NCI-H1694 (cell line): ENCODE data around the gene AKT2.

Experiments
- DNase-seq: peaks from one replicate; lab custom pipeline; 2025; lab: John Stamatoyannopoulos, UW

AKT2 gene

DNA sequence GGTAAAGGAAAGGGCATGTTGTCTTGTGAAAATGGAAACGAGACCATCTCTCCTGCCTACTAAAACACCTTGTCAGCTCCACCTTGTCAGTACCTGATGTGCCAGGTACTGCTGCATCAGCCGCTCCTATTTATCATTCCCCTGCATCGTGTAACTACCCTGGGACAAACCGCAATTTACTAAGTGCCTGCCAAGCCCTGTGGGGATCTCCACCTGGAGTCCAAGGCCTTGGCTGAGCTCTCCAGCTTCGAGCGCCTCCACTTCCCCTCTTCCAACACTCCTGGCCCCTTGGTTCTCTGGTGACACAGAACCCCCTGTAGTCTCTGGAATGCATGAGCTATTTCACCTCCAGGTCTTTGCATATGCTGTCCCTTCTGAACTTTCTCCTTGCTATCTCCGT lies 32.8 kb downstream of the AKT2 start:
- no peak for DNase-seq

DNA sequence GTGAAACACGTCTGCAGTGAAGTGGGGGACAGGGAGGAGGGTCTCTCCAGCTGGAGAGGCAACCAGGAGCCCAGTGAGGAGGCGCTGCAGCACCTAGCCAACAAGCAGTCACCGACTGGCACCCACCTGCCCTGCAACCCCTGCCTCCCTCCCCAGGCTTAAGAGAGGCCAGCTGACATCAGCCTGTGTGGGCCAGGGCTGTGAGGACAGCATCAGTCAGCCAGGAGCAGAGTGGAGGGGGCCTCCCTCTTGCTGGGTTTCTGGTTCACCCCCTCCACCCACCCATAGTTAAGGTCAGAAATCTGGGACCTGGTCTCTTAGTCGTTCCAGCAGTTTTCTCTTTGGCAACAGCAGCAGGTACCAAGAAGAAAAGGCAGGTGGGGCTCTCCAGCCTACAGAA lies 33.2 kb downstream of the AKT2 start:
- DNase-seq: no peak

DNA sequence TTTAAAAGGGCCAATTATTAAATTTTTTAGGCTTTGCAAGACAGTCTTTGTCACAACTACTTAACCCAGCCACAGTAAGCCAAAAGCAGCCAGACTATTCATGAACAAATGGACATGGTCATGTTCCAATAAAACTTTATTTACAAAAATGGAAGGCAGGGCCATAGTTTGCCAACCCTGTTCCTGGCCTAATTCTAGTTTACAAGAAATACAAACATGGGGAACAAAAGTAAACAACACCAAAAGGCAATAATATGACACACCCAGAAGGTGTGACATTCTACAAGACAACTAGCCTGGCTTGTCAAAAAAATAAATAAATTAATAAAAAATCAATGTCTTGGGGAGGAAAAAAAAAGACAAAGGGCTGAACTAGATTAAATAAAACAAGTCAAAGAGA lies 33.9 kb downstream of the AKT2 start:
- no peak for DNase-seq

DNA sequence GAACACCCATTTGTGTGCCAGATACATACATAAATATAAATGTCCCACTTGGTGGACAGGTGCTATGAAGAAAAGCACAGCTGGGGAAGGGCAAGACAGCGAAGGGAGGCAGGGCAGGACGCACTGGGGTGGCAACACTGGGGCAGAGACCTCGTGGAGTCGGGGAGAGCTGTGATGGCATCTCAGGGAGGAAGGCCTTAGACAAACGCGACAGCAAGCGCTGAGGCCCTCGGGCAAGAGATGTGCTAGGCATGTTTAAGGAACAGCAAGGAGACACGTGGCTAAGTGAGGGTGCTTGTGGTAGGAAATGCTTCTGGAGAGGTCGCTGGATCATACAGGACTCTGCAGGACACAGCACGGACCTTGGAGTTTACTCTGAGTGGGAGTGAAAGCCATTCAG lies 35.4 kb downstream of the AKT2 start:
- DNase-seq: no peak

DNA sequence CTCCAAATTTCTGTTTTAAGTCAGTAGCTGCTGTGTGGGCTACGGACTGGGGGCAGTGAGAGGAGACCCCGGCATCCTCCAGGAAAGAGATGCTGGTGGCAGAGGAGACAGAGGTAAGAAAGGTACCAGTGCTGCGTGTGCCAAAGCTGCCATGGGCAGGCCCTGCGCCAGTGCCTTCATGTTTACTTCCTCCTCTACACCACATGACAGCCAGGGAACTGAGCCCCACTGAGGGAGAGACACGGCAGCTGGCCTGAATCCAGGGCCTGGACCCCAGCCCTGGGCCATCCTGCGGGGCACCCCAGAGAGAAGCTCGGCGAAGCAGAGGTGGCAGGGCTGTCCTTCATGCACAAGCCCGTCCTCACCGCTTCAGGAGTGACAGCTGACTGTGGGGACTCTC lies 35.9 kb downstream of the AKT2 start:
- no peak for DNase-seq

DNA sequence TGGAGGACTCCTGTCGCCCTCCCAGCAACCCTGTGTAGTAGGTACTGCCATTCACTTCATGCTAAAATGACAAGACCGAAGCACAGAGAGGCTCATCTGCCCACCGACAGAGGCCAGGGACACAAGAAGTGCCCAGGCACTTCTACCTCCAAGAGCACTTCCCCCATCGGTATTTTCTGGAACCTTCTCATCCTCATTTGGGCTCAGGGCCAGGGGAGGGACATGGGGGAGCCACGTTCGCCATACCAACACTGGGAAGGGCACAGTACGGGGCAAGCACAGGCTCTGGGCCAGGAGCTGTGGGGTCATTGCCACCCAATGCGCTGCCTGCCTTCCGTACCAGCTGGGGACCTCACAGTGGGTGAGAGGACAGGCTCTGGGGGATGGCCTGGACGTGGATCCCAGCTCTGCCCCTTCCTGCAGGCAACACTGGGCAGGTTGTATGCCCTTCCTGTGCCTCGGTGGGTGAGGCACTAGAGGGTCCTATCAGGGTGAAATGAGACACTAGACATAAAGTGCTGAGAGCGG lies 37.3 kb downstream of the AKT2 start:
- DNase-seq: no peak

DNA sequence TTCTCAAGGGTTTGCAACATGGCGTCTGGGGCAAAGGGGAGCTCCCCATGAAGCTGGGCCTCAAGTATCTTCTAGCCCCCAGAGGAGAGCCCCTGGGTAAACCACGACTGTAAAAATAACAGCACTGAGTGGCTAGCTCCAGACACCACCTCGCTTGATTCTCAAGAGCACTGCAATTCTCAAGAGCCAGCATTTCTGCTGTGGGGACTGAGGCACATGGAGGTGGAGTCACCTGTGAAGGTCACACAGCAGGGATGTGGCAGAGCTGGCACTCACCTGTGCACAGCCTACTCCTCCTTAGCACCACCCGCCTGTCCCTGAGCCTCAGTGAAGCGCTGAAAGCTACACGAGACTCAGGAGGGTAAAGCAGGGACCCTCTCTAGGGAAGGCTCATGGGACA lies 38.0 kb downstream of the AKT2 start:
- no peak for DNase-seq

DNA sequence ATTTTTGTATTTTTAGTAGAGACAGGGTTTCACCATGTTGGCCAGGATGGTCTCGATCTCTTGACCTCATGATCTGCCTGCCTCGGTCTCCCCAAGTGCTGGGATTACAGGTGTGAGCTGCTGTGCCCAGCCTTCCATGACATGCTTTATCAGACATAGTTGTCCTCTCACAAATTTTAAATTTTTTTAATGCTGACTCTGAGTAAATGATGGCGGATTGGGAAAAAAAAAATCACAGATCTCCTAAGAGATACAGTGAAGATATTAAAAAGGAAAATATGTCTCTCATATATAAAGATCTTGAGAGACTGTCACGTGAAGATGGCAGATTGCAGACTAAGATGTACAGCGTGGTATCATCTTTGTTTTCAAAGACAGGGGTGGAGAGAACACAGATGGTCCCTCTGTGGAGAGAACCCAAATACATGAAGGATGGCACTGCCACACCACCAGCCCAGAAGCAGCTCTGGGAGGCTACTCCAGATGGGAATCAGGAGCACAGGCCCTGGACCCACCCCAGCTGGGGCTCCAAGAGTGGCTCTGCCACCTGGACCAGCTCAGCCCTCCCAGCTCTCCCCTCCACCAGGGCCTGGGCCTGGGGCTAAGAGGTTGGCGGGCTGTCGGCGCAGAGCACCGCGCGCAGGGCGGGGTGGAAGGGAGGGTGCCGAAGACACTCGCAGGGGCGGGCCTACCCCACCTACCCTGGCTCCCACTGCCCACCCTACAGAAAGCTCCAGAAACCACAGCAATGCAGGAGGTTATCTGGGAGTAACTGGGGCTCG lies 38.7 kb downstream of the AKT2 start:
- DNase-seq: no peak

DNA sequence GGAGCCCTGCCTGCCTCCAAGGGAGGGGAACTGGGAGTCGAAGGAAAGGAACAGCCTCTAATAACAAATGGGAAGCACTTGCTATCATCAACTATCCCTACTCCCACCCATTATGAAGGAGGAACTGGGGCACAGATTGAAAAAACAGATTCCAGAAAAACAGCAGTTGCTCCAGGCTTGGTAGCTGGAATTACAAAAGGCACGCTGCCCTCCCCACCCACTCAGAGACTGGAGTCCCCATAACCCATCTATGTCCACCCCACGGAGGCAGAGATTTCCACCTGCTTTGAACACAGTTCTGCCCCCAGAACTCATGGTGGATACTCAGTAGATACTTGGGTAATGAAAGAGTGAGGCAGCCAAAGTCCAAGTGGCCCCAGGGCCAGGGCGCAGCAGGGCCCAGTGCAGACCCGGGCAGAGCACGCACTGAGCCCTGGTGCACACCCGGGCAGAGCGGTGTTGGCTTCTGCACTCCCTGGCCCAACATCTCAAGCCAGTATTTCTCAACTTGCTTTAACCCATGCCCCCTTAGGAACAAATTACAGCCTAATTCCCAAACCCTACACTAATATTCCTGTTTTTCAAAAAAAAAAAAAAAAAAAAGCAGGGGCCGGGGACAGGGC lies 39.5 kb downstream of the AKT2 start:
- no peak for DNase-seq

DNA sequence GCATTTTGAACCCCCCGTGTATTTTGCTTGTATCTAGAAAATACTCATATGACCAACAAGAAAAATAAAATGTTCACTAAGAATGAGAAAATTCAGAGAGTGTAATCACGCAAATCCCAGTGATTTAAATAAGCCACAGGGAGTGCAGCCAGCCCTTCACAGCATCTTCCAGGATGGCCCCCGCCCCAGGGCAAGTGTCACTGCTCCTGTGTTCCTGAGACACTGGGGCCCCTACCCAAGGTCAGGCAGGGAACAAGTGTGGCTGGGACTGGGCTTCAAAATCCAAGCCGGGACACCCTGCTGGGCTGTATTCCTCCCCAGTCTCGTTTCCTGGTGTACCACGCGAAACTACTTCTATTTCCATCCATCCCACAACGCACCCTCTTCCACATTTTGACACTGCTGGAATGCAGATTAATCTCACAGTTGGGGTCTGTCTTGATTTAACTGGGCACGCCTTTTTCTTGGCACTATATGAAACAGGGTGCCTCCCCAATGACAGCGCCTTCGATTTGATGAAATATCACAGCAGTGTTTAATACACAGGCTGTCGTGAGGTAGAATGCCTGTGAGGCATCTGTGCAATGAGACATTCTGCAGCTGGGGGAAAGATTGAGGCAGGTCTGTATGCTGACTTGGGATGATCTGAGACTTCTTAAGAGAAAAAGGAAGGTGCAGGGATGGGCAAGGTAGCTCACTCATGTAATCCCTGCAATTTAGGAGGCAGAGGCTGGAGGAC lies 40.4 kb downstream of the AKT2 start:
- no peak for DNase-seq

DNA sequence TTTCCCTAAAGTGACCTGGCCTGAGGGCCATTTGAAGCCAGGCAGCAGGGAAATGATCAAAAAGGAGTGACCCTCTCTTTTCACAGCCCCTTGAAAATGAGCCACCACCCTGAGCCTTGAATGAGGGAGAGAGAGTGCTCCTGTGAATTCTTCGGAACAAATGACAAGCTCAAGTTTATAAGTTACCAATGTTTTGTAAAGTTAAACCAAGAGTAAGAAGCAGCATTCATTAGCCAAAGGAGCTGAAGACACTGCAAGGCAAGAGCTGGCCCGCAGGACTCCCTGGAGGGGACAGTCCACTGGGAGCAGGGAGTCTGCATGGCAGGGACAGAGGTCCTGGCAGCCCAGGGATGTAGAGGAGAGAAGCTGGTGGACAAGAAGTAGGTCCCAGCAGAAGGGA lies 42.0 kb downstream of the AKT2 start:
- no peak for DNase-seq

DNA sequence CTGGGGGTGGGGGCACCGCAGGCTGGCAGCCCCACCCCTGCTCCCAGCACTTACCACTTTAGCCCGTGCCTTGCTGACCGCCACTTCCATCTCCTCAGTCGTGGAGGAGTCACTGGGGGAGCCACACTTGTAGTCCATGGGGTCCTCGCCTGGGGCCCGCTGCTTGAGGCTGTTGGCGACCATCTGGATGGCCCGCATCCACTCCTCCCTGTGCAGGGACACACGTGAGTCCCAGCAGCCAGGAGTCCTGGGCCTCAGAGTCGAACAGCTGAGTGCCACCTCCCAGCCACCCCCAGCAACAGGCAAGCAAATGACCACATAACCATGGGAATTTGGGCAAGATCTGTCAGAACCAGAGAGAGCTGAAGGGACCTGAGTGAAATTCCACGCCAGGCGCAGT lies 42.7 kb downstream of the AKT2 start:
- DNase-seq: no peak

DNA sequence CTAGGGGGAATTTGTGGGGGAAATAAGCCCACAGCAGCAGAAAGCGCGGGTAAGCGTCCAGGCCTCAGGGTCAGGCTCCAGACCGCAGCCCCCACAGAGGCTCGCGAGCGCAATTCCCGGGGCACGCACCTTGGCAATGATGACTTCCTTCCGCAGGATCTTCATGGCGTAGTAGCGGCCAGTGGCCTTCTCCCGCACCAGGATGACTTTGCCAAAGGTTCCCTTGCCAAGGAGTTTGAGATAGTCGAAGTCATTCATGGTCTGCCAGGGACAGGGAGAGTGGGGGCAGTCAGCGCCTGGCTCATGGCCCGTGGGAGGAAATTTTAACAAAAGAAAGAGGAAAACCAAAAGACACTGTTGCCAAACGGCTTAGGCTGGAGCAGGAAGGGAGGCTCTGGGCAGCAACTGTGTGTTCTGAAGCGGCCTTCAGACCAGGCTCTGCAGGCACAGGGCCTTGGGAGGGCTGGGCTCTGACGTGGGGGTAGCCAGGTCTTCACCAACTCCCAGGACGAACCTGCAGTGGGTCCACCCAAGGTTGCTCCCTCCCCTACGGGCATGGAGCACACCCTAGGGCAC lies 43.2 kb downstream of the AKT2 start:
- no peak for DNase-seq

DNA sequence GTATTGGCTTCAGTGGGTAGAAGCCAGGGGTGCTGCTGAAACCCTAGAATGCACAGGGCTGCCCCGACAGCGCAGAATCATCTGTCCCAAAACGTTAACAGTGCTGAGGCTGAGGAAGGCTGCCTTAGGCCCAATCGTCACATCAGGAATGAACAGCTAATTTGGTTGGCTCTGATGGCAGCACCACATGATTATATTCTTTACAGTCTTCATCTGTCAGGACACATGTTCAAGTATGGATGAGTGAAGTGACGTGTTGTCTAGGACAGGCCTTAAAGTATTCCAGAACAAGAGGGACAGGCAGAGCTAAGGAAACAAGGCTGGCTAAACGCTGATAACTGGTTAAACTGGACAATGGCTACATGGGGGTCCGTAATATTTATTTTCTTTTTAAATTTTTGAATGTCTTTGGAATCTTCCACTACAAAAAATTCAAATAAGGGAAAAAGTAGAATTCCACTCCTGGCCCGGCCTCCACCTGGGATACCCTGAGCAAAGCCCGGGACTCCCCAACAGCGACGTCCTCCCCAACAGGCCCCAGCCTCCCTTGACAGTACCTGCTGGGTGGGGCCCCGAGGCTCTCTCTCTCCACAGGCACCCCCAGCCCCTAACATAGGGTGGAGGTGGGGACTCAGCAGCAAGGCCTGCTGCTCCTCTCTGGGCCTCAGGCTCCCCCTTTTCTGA lies 43.9 kb downstream of the AKT2 start:
- DNase-seq: no peak

DNA sequence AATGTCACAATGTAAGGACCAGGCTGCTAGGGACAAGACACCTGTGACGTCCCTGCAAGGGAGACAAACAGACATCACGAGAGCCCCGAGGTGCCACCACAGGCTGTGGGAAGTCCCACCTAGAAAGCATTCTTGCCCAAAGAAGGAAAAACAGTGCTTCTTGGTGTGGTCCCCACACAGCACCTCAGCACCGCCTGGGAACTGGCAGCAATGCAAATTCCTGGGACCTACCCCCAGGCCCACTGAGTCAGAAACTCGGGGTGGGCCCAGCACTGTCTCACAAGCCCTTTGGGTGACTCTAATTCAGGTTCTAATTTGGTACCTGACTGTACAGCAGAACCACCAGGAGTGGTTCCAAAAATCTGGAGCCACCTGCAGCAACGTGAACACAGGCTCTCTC lies 44.8 kb downstream of the AKT2 start:
- no peak for DNase-seq

DNA sequence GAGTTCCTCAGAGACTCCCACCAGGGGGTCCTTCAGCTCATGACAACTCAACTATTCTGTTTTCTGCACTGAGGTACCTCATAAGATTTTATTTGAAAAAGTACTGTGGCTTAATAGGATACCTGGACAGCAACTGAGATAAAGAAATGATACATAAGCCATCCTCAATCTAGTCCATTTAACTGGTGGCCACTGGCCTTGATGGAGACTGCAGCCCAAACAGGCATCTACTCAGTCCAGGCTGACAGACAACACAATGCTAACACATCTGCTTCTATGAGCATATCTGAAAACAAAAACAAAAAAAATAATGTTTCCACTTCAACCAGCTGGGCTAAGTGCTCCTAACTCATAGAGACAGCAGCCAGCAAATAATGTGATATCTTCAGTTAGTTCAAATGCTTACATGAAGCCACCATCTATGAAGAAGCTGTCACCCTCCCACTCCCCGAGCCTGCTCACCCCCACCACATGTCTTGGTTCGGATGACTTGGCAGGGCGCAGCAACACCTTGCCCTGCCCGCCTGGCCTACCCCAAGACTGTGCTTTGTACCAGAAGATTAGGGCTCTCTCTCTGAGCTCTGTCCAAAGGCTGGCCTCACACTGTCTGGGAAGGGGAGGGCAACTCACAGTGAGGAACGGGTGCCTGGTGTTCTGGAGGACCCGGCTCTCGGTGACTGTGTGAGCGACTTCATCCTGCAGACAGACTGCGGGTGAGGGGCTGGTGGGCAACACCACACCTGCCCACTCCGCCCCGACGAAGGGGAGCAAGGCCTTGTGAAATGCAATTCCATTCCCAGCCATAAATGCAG lies 45.5 kb downstream of the AKT2 start:
- no peak for DNase-seq

DNA sequence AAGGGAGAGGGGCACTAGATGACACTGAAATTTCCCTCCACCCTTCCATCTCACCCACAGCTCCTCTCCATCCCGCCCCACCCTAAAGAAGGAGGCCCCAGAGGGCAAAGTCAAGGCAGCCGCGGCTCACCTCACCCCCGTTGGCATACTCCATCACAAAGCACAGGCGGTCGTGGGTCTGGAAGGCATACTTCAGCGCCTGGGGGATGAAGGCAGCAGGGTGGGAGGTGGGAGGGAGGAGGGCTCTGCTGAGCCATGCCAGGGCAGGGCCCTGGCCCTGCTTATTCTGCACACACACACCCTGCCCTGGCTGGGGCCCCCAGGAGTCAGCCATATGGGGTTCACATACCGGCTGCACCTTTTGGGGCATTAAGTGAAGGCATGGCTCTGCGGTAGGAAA lies 46.4 kb downstream of the AKT2 start:
- DNase-seq: no peak

DNA sequence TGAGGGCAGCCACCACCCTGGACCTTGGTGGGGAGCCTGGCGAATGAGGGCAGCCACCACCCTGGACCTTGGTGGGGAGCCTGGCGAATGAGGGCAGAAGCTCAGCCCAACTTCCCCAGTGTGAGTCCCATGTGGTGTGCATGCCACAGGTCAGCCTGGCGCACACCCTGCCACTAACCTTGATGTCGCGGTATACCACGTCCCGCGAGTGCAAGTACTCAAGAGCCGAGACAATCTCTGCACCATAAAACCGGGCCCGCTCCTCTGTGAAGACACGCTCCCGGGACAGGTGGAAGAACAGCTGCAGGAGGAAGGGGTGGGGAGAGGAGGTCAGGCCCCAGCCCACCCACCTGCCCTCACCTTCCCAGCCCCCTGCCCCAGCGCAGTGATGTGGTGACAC lies 47.4 kb downstream of the AKT2 start:
- DNase-seq: no peak

DNA sequence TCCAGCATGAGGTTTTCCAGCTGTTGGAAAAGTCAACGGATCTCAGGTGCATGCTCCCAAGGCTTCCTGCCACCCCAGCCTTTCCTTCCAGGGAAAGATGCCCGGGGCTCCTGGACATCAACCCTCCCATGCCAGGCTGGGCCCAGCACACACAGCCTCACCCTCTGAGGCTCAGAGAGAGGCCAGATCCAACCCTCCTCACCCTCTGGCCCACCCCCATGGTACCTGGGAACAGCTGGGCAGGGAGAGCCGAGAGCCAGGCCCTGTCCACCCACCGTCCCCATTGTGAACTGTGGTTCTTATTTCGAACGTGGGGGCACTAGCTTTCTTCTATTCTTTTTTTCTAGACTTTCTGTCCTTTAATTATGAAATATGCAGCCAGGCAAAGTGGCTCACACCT lies 48.8 kb downstream of the AKT2 start:
- no peak for DNase-seq

DNA sequence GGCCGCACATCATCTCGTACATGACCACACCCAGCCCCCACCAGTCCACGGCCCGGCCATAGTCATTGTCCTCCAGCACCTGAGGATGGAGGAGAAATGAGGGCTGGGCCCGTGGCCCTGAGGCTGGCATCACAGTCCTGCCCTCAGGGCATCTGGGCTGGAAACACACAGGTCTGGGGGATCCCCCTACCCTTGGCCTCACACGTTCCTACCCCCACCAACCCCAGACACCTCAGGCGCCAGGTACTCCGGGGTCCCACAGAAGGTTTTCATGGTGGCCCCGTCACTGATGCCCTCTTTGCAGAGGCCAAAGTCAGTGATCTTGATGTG lies 49.2 kb downstream of the AKT2 start:
- DNase-seq: no peak

DNA sequence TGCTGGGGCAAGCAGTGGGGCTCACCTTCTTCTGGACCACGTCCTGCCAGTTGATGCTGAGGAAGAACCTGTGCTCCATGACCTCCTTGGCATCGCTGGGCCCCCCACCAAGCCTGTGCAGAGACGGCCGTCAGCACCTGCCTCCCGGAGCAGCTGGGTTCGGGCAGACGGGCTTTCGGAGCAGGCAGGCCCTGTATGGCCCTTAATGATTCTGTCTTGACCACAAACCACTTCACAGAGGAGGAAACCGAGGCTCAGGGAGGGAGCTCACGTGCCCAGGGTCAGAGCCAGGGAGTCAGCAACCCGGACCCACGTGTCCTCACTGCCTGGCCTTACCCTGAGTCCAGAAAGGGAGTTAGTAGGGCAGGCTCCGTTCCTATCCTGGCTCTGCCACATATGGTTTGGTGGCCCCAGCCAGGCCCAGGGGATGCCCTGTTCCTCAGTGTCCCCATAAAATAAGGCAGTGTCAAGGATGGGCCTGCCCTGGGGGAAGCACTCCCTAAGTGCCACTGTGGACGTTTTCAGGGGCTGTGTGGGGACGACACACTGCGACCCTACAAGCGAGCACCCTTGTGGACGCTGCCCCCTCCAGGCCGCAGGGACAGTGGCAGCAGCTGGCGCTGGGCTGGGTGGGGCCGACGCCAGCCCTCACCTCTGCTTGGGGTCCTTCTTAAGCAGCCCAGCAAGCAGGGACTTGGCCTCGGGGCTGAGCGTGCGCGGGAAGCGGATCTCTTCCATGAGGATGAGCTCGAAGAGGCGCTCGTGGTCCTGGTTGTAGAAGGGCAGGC lies 49.7 kb downstream of the AKT2 start:
- no peak for DNase-seq
